IMR-90 (cell line): Measurements from ENCODE around the gene ZNF296. TPM values are rescaled to one million over a fixed set of nuclear protein-coding genes. Genes with fewer than 3 reads are reported as not detected.

Experiments used
- ATAC-seq: fragments of 200-7000 bp; cut with Tn5 transposase; 2 replicates; pipeline ENCODE4 v1.9.1; 2020; ENCODE audit warnings: low read depth, mild to moderate bottlenecking, moderate library complexity
- BruUV-seq: library from RNA; stranded (reverse); fragments of 400-500 nt; replicated peaks from 2 replicates; lab custom pipeline; 2021; lab: Mats Ljungman, UMichigan
- CTCF ChIA-PET: fragments of 300-600 bp; formaldehyde crosslinking; extraction: SDS; loops from one replicate; lab custom pipeline; 2021; ENCODE audit warnings: antibody characterized with exemption; lab: Yijun Ruan, JAX
- POLR2A ChIA-PET: fragments of 300-600 bp; sonication (Branson Sonifier 250); formaldehyde crosslinking; loops from one replicate; lab custom pipeline; 2022; ENCODE audit warnings: antibody characterized with exemption; ENCODE audit not compliant: unreplicated experiment; lab: Charles Lee
- DNase-seq: peaks from one replicate; pipeline ENCODE4 v3.0.0; 2013
- H2AFZ ChIP-seq: replicated peaks from 2 replicates; pipeline ENCODE3; 2013; ENCODE audit warnings: low read length, mild to moderate bottlenecking; ENCODE audit not compliant: poor library complexity
- H2AK5ac ChIP-seq: 2 replicates; pipeline ENCODE4 v1.6.1; 2013; ENCODE audit warnings: low read depth, low read length, inconsistent platforms
- H2AK9ac ChIP-seq: replicated peaks from 2 replicates; pipeline ENCODE3; 2013; ENCODE audit warnings: mild to moderate bottlenecking, low read depth, low read length, moderate library complexity; ENCODE audit not compliant: poor library complexity
- H2BK120ac ChIP-seq: 2 replicates; pipeline ENCODE4 v1.6.1; 2013; ENCODE audit warnings: low read depth, low read length, inconsistent platforms
- H2BK15ac ChIP-seq: 3 replicates; pipeline ENCODE4 v1.6.1; 2013; ENCODE audit warnings: low read depth, low read length, inconsistent platforms
- H2BK20ac ChIP-seq: 2 replicates; pipeline ENCODE4 v1.6.1; 2013; ENCODE audit warnings: low read depth, mild to moderate bottlenecking, inconsistent platforms, low read length, moderate library complexity
- H2BK5ac ChIP-seq: 2 replicates; pipeline ENCODE4 v1.6.1; 2013; ENCODE audit warnings: mild to moderate bottlenecking, low read depth, low read length, inconsistent platforms; ENCODE audit not compliant: poor library complexity, severe bottlenecking
- H3K14ac ChIP-seq: replicated peaks from 2 replicates; pipeline ENCODE4 v1.6.1; 2013; ENCODE audit warnings: low read depth, low read length, inconsistent platforms
- H3K18ac ChIP-seq: 2 replicates; pipeline ENCODE4 v1.6.1; 2013; ENCODE audit warnings: low read depth, low read length, control low read depth
- H3K23ac ChIP-seq: 2 replicates; pipeline ENCODE4 v1.6.1; 2013; ENCODE audit warnings: low read depth, low read length, inconsistent platforms
- H3K27ac ChIP-seq: 2 replicates; pipeline ENCODE4 v1.5.1; 2013; ENCODE audit warnings: mild to moderate bottlenecking, control low read depth, low read length; ENCODE audit not compliant: insufficient read depth
- H3K27me3 ChIP-seq: 2 replicates; pipeline ENCODE4 v1.6.1; 2013; ENCODE audit warnings: low read length; ENCODE audit not compliant: control insufficient read depth, insufficient read depth
- H3K36me3 ChIP-seq: 2 replicates; pipeline ENCODE4 v1.6.1; 2013; ENCODE audit warnings: low read length, mixed read lengths; ENCODE audit not compliant: control insufficient read depth, insufficient read depth
- H3K4ac ChIP-seq: 2 replicates; pipeline ENCODE4 v1.6.1; 2013; ENCODE audit warnings: low read depth, low read length, inconsistent platforms
- H3K4me1 ChIP-seq: 2 replicates; pipeline ENCODE4 v1.6.1; 2013; ENCODE audit warnings: low read length, mixed read lengths; ENCODE audit not compliant: control insufficient read depth, insufficient read depth
- H3K4me2 ChIP-seq: 2 replicates; pipeline ENCODE4 v1.6.1; 2013; ENCODE audit warnings: low read depth, mild to moderate bottlenecking, control low read depth, low read length, moderate library complexity
- H3K4me3 ChIP-seq: 2 replicates; pipeline ENCODE4 v1.5.1; 2013; ENCODE audit warnings: low read depth, mild to moderate bottlenecking, control low read depth, low read length, moderate library complexity; ENCODE audit not compliant: insufficient read depth
- H3K56ac ChIP-seq: 2 replicates; pipeline ENCODE4 v1.6.1; 2013; ENCODE audit warnings: low read length, inconsistent platforms; ENCODE audit not compliant: insufficient read depth; ENCODE audit errors: extremely low read depth
- H3K79me1 ChIP-seq, 2 experiments: 2 replicates each; pipeline ENCODE4 v1.6.1; 2013; ENCODE audit warnings: low read length in 2 of 2, inconsistent platforms in 1 of 2, low read depth in 1 of 2
- H3K9ac ChIP-seq: 2 replicates; pipeline ENCODE4 v1.6.1; 2013; ENCODE audit warnings: low read depth, low read length, control low read depth
- H3K9me1 ChIP-seq: 2 replicates; pipeline ENCODE4 v1.6.1; 2013; ENCODE audit warnings: low read length, inconsistent platforms; ENCODE audit not compliant: insufficient read depth
- H3K9me3 ChIP-seq: 2 replicates; pipeline ENCODE4 v1.6.1; 2013; ENCODE audit warnings: low read length; ENCODE audit not compliant: control insufficient read depth, insufficient read depth
- H4K20me1 ChIP-seq: 2 replicates; pipeline ENCODE4 v1.6.1; 2013; ENCODE audit warnings: low read length, inconsistent platforms; ENCODE audit not compliant: insufficient read depth
- H4K5ac ChIP-seq: 2 replicates; pipeline ENCODE4 v1.6.1; 2013; ENCODE audit warnings: mild to moderate bottlenecking, low read depth, low read length, control low read depth
- H4K8ac ChIP-seq, 2 experiments: 2 replicates each; pipeline ENCODE4 v1.6.1; 2013; ENCODE audit warnings: low read depth in 2 of 2, low read length in 2 of 2, control low read depth in 1 of 2, inconsistent platforms in 1 of 2
- H4K91ac ChIP-seq: 2 replicates; pipeline ENCODE4 v1.6.1; 2013; ENCODE audit warnings: low read depth, low read length, inconsistent platforms; ENCODE audit not compliant: insufficient read depth
- BHLHE40 ChIP-seq: fragments of 150-350 bp; IDR thresholded peaks from 2 replicates; pipeline ENCODE4 v1.6.1; 2016; ENCODE audit warnings: mild to moderate bottlenecking, low read depth, low read length
- CEBPB ChIP-seq: IDR thresholded peaks from 2 replicates; pipeline ENCODE4 v1.6.1; 2012; ENCODE audit warnings: low read depth, low read length, improper control_type of control experiment
- CHD1 ChIP-seq: IDR thresholded peaks from 2 replicates; pipeline ENCODE4 v1.6.1; 2012; ENCODE audit warnings: low read depth, low read length, improper control_type of control experiment
- CTCF ChIP-seq: conservative IDR thresholded peaks from 2 replicates; pipeline ENCODE4 v1.5.1; 2012; ENCODE audit warnings: mild to moderate bottlenecking, low read depth, low read length, improper control_type of control experiment
- FOS ChIP-seq: fragments of 150-350 bp; IDR thresholded peaks from 2 replicates; pipeline ENCODE4 v1.6.1; 2016; ENCODE audit warnings: low read depth, low read length
- MAFK ChIP-seq: IDR thresholded peaks from 2 replicates; pipeline ENCODE4 v1.6.1; 2012; ENCODE audit warnings: low read depth, low read length, improper control_type of control experiment
- MAZ ChIP-seq: IDR thresholded peaks from 2 replicates; pipeline ENCODE4 v1.6.1; 2012; ENCODE audit warnings: low read depth, mild to moderate bottlenecking, low read length, improper control_type of control experiment, moderate library complexity, borderline replicate concordance
- MXI1 ChIP-seq: IDR thresholded peaks from 2 replicates; pipeline ENCODE4 v1.6.1; 2012; ENCODE audit warnings: low read depth, mild to moderate bottlenecking, low read length, moderate library complexity, borderline replicate concordance
- NFE2L2 ChIP-seq: fragments of 150-350 bp; IDR thresholded peaks from 2 replicates; pipeline ENCODE4 v1.6.1; 2016; ENCODE audit warnings: low read depth, mild to moderate bottlenecking, low read length
- POLR2A ChIP-seq: IDR thresholded peaks from 2 replicates; pipeline ENCODE4 v1.6.1; 2012; ENCODE audit warnings: mild to moderate bottlenecking, low read depth, low read length
- RAD21 ChIP-seq: IDR thresholded peaks from 2 replicates; pipeline ENCODE4 v1.6.1; 2012; ENCODE audit warnings: low read length, improper control_type of control experiment
- RCOR1 ChIP-seq: IDR thresholded peaks from 2 replicates; pipeline ENCODE4 v1.6.1; 2012; ENCODE audit warnings: mild to moderate bottlenecking, low read length, improper control_type of control experiment; ENCODE audit not compliant: insufficient replicate concordance
- RFX5 ChIP-seq: IDR thresholded peaks from 2 replicates; pipeline ENCODE4 v1.8.0; 2012; ENCODE audit warnings: low read depth, mild to moderate bottlenecking, low read length, moderate library complexity
- SMC3 ChIP-seq: fragments of 150-350 bp; IDR thresholded peaks from 2 replicates; pipeline ENCODE4 v1.6.1; 2016; ENCODE audit warnings: low read depth, mild to moderate bottlenecking, antibody characterized with exemption, low read length, moderate library complexity
- USF2 ChIP-seq: fragments of 150-350 bp; IDR thresholded peaks from 2 replicates; pipeline ENCODE4 v1.6.1; 2017; ENCODE audit warnings: mild to moderate bottlenecking, antibody characterized with exemption, low read length, low read depth
- WGBS, 2 experiments: methylation state at CpG; one replicate each; pipeline versions ENCODE4 v1.1.5 to v1.1.7; 2013; ENCODE audit warnings: missing lambda C conversion rate in 2 of 2; ENCODE audit not compliant: insufficient read length in 1 of 2; ENCODE audit errors: extremely low coverage in 2 of 2; 5-methylcytosine and 5-hydroxymethylcytosine counted together
- dilution Hi-C: fragments of 300-500 bp; cut with HindIII; formaldehyde crosslinking; loops from one replicate; pipeline ENCODE4 v1.14.3; 2018; ENCODE audit warnings: low sequenced_read_pairs; ENCODE audit not compliant: unreplicated experiment
- in situ Hi-C: fragments of 300-500 bp; cut with MboI; formaldehyde crosslinking; loops from 3 replicates; pipeline ENCODE4 v1.14.3; 2019; ENCODE audit warnings: low sequenced_read_pairs, inconsistent platforms, mixed read lengths
- intact Hi-C: fragments of 100-400 bp; cut with micrococcal nuclease; formaldehyde crosslinking; loops from 2 replicates; pipeline ENCODE4 v1.10.0; 2022
- polyA plus RNA-seq, 3 experiments: library from polyadenylated mRNA; depleted of rRNA; stranded (reverse); fragments of >200 nt; gene quantifications; 2 replicates each; pipeline ENCODE4 v1.2.3, GENCODE V29; 2012; ENCODE audit warnings: low replicate concordance in 1 of 3
- total RNA-seq: library from RNA; depleted of rRNA; stranded (reverse); fragments of >200 nt; gene quantifications from 2 replicates; pipeline ENCODE4 v1.2.3, GENCODE V29; 2012
- TF ChIP-seq, protein P1 (sequence below): fragments of 150-350 bp; IDR thresholded peaks from 2 replicates; pipeline ENCODE4 v1.6.1; 2016; ENCODE audit warnings: low read depth, mild to moderate bottlenecking, low read length, moderate library complexity, borderline replicate concordance

Gene ZNF296
- total and polyA plus RNA-seq, 2 of the 4 experiments (the other 2 are of a cell fraction): 0.10 TPM; not detected in 1

DNA sequence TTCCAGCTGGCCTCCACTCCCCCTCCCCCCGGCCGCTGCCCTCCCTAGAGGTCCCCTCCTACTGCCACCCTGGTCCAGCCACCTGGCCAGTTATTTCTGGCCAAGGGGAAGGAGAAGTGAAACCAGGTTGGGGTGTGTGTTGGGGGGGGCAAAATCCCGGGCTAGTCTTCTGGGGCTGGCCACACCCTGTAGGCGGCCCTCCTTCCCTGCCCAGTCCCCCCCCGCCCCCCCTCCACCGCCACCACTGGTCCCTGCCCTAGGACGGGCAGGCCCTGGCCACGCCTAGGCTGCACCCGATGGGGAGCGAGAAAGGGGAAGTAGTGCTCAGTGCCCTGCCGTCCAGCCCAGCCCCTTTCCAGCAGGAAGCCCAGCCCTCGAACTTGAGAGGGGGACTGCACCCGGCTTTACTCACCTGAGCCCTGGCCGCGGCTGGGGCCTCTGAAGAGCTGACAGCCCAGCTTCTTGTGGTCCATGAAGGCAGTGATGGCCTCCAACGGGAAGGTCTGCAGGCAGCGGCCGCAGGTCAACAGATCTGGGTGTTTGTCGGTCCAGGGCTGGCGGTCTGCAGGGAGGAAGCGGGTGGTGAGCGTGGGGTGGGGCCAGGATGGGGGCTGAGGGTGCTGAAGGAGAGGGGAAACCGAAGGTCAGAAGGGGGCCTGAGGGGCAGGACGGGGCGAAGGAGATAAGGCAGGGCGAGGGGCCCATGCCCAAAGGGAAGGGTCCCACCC is 813 bp downstream of the ZNF296 start:
- dilution Hi-C loops (no loop called here), in situ Hi-C loops (no loop called here), intact Hi-C loops (no loop called here)
- Histone ChIP-seq H3K4me1 (peaks cover 5% of the 10 kb centered on the region; the same call in 1 of the 2 replicates), H2AK9ac (peak overlapping the region; percentile 68), H3K18ac (no peak overlapping the region), H2BK20ac (no peak overlapping the region), H3K9ac (no peak overlapping the region), H3K9me3 (no peaks in the 10 kb centered on the region), H3K4me3 (no peak overlapping the region), H3K36me3 (peaks cover 11% of the 10 kb centered on the region), H3K56ac (no peak overlapping the region), H3K4ac (no peak overlapping the region), H3K79me1 (peaks cover 9 to 21% of the 10 kb centered on the region in 2 experiments; a peak in 3 of 4 replicates), H3K14ac (no peak overlapping the region), H3K23ac (no peak overlapping the region), H2BK15ac (no peak overlapping the region), H2BK120ac (no peak overlapping the region), H3K27ac (no peak overlapping the region), H3K9me1 (peaks cover 15% of the 10 kb centered on the region), H4K8ac (no peak overlapping the region; a peak in 1 of 4 replicates), H4K5ac (no peak overlapping the region), H4K20me1 (no peaks in the 10 kb centered on the region), H2AFZ (peak overlapping the region; percentile 91), H2AK5ac (no peak overlapping the region), H4K91ac (no peak overlapping the region), H3K4me2 (no peak overlapping the region), H3K27me3 (no peaks in the 10 kb centered on the region), H2BK5ac (no peak overlapping the region)
- TF ChIP-seq NFE2L2: no peak
- no peak for TF ChIP-seq CTCF
- no peak for TF ChIP-seq RAD21
- TF ChIP-seq MXI1: no peak
- no peak for TF ChIP-seq MAFK
- TF ChIP-seq USF2: no peak
- TF ChIP-seq RFX5: no peak
- TF ChIP-seq MAZ: no peak
- no peak for TF ChIP-seq RCOR1
- TF ChIP-seq, protein P1, sequence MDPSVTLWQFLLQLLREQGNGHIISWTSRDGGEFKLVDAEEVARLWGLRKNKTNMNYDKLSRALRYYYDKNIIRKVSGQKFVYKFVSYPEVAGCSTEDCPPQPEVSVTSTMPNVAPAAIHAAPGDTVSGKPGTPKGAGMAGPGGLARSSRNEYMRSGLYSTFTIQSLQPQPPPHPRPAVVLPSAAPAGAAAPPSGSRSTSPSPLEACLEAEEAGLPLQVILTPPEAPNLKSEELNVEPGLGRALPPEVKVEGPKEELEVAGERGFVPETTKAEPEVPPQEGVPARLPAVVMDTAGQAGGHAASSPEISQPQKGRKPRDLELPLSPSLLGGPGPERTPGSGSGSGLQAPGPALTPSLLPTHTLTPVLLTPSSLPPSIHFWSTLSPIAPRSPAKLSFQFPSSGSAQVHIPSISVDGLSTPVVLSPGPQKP: no peak
- no peak for TF ChIP-seq CHD1
- TF ChIP-seq POLR2A: no peak
- TF ChIP-seq CEBPB: no peak
- TF ChIP-seq FOS: no peak
- no peak for TF ChIP-seq SMC3
- TF ChIP-seq BHLHE40: no peak
- ATAC-seq (no peak), DNase-seq (no peak)
- ChIA-PET POLR2A (no interaction called here), CTCF (no interaction called here)
- no TSS peak for BruUV-seq
- 19% methylated on average over 9 of the region's 26 CpGs; no CpG with 5 or more reads in 1 of the 2 experiments for WGBS, 2 experiments
